ENCODE data around the gene BAG1.

Gene BAG1

GRCh38 chr9:33241298-33241697, 23.2 kb downstream of the BAG1 start:
- DNase-seq, result no peak

GRCh38 chr9:33239921-33240320, 24.6 kb downstream of the BAG1 start, which contains the start of gene SPINK4:
SPINK4 (plus strand) TSS chr9:33240167; CDS start chr9:33240209, 42 bp downstream.
- no peak for DNase-seq

DNA sequence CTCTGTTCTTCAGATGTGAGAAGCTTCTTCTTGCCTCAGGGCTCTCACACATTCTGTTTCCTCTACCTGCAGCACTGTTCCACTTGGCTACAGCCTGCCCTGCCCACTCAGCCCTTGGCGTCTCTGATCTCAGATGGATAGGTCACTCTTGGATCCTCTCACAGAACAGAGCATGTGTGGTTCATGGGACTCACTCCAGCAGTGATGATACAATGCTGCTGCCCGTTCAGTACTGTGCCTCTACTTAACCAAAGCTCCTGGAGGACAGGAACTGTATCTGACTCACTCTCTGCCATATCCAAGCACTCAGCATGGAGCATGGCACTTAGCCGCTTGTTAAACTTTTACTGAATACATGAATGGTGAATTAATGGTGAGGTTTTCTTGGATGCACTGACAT, 27.9 kb downstream of the BAG1 start:
- no peak for DNase-seq

DNA sequence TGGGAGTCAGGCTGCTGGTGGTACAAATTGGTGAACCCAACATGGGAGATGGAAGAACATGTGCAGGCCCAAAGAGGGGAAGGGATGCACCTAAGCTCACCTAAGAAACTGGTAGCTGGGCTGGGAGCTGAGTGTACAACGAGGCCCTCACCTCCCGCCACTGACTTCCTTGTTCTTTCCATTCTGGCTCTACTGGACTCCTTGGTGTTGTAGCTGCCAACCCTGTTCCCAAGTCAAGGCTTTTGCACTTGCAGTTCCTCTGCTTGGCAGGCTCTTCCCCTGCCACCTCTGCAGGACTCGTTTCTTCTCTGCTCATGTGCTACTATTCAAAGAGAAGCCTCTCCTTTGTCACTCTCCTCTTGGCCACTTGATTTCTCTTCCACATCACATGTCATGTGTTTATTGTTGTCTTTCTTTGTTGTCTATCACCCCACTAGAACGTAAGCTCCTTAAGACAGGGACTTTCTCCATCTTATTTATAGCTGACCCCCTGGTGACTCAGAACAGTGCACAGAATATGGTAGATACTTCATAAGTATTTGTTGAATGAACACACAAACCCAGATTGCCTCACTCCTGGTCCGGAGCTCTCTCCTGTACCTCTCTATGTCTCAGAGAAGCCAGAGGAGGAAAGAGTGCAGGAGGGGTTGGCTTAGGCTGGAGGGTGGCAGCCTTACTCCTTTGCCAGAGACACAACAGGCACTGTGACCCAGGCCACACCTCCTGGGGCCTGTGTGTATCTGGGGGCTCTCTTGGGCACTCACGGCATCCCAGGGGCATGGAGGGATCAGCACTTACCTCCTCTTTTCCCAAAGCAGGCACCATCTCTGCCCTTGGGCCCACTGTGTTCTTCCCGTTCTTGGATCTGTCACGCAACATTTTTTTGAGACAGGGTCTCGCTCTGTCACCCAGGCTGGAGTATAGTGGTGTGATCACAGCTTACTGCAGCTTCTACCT, 29.7 kb downstream of the BAG1 start:
- DNase-seq, result no peak

- DNase-seq, result no peak
Observed at GRCh38 chr9:33233626-33234342, 30.7 kb downstream of the BAG1 start.

DNA sequence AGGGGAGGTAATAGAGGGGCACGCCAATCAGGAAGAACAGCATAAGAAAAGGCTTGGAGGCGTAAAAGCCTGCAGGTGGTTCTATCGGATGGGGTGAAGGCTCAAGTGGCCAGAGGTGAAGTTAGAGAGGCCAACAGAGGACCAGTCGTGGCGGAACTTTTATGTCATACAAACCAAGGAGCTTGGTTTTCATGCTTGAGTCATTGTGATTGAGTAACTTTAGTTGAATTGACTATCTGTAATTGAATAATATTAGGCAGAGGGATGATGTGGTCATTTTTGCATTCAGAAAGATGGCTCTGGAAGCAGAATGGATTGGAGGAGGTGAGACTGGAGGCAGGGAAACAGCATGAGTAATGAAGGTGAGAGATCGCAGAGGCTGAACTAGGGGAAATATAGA, 31.7 kb downstream of the BAG1 start:
- DNase-seq, result no peak

GRCh38 chr9:33231623-33231942, 32.9 kb downstream of the BAG1 start:
- DNase-seq, result no peak

GRCh38 chr9:33230756-33231622, 33.5 kb downstream of the BAG1 start:
- DNase-seq, result no peak

DNA sequence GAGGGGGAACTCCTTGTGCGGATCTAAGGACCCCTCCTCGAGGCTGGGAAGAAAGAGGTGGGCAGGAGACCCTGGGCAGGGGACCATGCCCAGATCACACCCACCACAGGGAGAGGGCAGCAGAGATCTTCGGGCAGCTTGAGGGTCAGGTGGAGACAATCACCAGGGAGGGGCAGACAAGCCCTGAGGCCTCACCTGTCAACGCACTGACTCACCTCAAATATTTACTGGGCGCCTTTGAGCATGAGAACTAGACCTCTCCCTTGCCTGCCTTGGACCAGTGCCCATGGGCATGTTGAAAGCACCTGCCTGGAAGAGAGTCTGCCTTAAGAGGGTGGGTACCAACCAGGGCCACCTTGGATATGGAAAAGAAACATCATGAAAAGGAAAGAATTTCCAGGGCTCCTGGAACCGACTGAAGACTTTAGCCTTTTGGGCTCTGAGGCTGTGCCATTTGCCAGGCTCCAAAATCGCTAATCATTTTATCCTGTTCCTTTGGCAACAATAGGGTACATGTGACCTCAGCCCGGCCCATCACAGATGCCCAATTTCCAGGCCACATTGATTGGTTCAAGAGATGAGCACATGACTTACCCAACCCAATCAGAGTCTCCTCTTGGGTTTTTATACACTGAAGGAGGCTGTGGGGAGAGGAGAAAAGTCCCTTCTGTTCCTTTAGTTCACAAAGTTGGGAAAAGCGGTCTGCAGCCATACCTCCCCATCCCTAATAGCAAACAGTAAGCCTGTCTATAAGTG, 35.0 kb downstream of the BAG1 start:
- DNase-seq, result no peak

GRCh38 chr9:33228606-33229005, 35.9 kb downstream of the BAG1 start:
- DNase-seq, result no peak

DNA sequence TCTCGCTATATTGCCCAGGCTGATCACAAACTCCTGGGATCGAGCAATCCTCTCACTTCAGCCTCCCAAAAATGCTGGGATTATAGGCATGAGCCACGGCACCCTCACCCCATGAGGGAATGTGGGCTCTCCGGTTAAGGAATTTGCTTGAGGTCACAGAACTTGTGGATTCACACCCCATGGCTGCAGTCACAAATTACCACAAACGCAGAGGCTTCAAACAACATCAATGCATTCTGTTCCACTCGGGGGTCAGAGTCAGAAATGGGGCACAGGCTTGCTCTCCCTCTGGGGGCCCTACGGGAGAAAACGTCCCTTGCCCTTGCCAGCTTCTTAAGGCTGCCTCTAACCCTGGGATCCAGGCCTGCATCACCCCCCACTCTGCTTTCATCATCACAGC, 36.8 kb downstream of the BAG1 start:
- no peak for DNase-seq

- DNase-seq, result no peak
Observed at GRCh38 chr9:33227008-33227398, 37.5 kb downstream of the BAG1 start.

GRCh38 chr9:33225319-33226147, 39.0 kb downstream of the BAG1 start:
- peak; percentile 64 for DNase-seq

DNA sequence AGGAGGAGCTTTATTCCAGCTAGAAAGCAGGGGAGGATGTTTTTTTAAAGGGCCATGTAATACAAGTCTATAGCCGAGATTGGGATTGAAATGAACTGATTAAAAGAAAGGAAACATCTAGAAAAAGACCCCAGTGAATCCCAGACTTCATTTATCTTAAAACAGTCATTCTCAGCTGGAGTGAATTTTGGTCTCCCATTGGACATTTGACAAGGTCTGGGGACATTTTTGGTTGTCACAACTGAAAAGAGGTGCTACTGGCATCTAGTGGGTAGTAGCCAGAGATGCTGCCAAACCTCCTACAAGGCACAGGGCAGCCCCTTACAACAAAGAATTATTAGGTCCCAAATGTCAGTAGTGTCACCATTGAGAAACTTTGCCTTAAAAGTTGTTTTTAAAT, 40.8 kb downstream of the BAG1 start:
- no peak for DNase-seq

DNA sequence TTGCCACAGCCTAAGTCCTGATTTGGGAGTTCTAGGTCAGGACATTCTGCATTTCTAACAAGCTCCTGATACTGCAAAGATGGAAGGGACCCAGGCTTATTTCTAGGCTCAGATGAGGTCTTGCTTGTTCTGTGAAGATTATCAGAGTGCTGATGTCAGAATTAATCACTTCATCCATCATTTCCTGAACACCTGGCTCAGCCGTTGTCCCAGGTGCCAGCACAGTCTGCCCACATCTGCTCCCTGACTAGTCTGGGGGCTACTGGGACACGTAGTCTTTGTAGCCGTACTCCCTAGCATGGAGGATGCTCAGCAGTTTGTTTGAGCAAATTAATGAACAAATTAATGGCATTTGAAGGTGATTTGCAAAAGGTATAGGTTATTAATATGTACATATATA, 42.5 kb downstream of the BAG1 start:
- DNase-seq, result no peak

DNA sequence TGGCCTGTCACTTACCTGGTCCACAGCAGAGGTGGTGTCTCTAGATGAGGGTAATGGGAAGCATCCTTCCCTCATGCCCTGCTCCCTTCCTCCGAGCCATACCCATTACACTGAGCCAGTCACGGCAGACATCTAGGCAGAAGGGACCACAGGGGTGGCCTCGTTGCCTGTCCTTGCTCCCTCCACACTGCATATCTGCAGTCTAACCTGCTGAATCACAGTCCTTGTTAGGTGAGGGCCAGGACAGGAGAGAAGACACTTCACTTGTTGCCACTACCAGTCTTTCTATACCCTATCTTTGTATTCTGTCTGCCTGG, 43.0 kb downstream of the BAG1 start:
- no peak for DNase-seq

DNA sequence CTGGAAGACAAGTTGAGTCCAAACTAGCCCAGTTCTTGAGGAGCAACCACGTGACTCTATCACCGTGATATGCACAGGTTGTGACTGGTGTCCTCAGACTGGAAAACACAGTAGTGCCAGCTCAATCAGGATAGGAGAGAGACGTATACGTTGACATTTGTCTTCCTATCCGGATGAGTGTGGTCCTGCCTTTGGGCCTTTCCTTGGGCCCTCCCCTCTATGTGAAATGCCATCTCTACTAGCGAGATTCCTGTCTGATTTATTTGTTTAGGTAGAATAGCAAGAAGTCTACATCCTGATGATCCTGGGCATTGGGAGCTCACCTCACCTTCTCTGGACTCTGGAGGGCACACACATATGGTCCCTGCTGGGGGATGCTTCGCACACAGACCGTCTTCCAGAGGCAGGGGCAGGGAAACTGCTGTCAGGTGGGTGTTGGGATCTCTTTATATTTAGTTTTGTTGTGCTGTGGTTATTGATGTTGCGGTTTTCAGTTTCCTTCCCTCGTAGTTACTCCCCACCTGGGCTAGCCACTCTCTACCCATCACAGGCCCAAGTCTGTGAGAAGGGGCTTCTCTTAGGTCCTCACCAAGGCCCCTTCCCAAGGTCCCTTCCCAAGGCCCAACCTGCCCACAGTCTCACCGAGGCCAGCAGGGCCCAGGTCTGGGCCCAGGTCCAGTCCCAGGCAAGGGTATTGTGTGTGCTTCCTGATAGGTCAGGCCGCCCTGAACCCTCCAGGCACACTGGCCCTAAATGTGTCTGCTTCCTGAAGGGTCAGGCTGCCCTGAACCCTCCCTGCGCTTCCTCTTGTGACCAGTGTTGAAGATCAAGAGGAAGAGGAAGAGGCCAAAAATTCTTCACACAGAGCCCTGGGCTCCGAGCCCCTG, 43.6 kb downstream of the BAG1 start:
- DNase-seq, result no peak

DNA sequence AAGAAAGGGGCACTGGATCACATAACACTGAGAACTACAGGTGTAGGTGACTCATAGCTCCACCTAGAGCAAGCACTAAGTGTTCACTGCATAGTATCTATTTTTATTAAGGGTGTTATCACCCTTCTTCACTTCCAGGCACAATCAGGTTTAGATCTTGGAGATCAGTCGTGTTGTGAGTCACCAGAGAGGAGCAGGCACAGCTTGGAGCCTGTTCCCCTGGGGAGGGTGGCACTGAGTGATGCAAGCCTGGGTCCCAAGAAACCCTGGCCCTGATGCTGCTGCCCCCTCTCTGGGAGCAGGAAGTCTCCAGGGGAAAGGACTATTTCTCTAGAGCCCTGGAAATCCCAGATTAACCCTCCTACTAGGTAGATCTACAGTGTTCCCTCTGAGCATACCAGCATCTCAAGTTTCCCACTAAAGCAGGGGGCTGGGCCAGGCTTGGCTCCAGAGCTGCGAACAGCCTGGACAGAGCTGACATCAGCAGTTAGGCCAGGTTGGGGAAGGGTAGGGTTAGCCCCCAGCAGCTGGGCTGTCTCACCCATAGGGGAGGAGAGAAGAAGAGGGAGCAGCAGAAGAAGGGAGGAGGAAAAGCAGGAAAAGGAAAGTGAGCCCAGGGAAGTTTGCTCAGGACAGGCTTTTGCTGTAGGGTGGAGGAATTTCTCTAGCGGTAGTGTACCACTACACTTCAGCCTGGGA, 52.7 kb downstream of the BAG1 start:
- no peak for DNase-seq

- no peak for DNase-seq
Observed at GRCh38 chr9:33210006-33210715, 54.3 kb downstream of the BAG1 start.

All from NCI-H1048 (cell line).